Stimulated activated CD4-positive, alpha-beta T cell treated with anti-CD3 and anti-CD28 coated beads, TNF-alpha, amount 100 ng/mL, for 24 hours (primary cell): ENCODE data around the gene TMEM126B.

Experiments used
- DNase-seq, 3 experiments: peaks; one replicate each; pipeline ENCODE4 v3.0.0-alpha.2; 2020; ENCODE audit warnings: low read depth in 3 of 3

TMEM126B gene

DNA sequence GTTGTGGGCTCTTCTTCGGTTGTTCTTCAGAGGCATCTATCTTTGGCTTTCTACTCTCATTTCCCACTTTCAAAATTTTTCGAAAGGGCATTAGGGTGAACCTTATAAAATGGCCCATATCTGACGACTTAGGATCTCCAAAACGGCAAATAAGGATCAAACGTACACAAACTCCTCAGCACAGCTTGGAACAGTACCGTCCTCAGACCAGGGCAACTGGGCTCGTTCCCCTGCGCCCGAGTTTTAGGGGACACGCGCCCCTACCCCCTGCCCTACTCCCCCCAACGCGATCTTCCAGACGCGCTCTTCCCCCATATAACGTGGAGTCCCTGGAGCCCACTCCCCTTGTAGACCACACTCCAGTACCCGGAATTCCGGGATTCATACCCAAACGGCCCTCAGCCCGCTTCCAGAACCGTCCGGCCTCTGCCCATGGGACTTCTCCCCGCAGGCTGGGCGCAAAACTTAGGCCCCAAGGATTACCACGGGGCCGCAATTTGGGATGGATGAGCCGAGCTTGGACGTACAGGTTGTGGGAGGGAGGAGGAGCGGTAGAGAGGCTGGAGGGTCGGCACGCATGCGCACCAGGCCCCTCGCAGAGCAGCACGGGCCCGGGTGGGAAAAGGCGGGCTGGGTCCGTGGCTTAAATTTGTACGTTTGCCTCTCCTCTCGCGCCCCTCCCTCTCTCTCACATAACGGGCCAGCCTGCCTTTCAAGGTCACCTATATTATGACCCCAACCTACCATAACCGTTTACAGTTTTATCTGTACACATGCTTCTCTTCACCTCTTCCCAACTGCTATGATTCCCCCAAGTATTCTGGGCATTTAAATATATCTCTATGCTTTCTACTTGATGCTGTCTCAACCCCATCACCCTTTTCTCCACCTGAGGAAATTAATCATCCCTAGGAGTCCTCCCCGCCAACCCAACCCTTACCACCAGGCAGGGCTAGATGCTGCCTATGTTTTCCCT lies 54.2 kb downstream of the TMEM126B start:
- peak; percentile 45 to 70 (median 47) for DNase-seq

DNA sequence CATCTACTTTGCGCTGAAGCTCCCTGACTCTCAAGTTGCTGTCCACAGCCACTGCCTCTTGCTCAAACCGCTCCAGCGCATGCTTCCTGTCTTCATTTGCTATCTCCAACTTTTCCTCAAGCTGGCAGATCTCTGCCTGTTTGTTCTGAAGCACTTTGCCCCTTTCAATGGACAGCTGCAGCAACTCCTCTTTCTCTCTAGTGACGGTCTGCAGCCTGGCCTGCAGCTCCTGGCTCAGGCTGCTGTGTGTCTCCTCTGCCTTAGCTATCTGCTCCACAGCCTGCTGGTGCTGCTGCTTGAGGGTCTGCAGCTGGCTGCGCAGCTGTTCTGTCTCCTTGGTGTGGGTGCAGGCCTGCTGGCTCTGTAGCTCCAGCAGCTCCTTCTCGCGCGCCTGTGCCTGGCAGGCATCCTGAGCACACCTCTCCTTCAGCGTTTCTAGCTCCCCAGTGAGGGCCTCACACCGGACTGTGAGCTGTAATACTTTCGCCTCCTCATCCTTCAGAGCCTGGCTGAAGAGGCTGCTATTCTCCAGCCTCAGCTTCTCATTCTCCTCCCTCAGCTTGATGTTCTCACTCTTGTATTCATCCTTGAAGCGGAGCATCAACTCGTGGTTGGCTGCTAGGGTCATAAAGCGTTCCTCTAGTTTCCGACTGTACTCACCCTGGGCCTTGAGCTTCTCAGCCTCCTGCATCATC lies 56.9 kb downstream of the TMEM126B start:
- no peak for DNase-seq

GRCh38 chr11:85685820-85686459 lies 57.5 kb downstream of the TMEM126B start, which contains the start of gene CCDC89:
Gene CCDC89, minus strand, starts transcription at chr11:85686195. Its CDS starts 65 bp downstream, at chr11:85686130.
- no peak for DNase-seq
